ENCODE results near the gene EGLN3.

- TF ChIP-seq POLR2AphosphoS5 (IDR thresholded peaks at IDR 0.05), result no peak
- TF ChIP-seq CTCF (IDR thresholded peaks at IDR 0.05), result no peak
- no peak for TF ChIP-seq EP300 (IDR thresholded peaks at IDR 0.05)
- no peak for TF ChIP-seq POLR2A (IDR thresholded peaks at IDR 0.05)
Observed at GRCh38 chr14:33962016-33962415, 11.1 kb upstream of the EGLN3 start.
